GM11168 (cell line): Measurements from ENCODE around the gene CFAP65.

ENCODE experiments used
- in situ Hi-C: fragments of 300-500 bp; cut with MboI; formaldehyde crosslinking; loops from one replicate; pipeline ENCODE4 v1.12.0; 2022; ENCODE audit warnings: low sequenced_read_pairs; ENCODE audit not compliant: unreplicated experiment

Gene CFAP65

DNA sequence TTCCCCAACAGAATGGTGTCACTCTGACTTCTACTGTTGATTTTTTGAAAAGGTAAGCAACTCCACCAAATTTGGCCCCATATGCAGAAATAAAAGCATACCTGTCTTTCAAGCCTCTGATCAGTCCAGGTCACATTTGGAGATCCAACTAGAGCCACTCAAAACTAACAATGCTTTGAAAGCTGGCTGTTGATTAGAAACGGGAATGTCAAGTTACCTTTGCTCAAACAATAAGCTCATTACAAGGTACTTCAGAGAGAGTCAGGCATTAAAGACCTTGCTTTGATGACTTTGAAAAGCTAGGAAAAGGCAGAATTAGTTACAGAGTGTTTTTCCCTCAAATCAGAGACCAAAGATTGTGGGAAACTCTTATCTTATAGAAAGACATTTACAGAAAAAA is 24.2 kb upstream of the CFAP65 start:
- in situ Hi-C loops: no loop called here

DNA sequence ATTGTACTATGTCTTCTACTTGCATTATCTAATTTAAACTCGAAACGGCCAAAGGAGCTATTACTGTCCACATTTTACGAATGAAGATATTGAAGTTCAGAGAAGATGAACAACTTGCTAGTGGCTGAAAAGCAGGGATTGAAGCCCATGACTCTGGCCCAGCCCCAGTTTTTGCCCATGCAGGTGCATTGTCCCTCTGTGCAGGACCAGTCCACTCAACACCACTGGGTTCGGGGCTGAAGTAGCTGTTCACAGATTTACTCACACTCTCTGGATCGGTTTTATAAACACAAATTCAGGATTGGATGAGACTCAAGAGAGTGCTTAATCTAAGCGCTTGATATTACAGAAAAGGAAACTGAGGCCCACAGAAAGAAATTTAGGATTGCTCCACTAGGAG is 20.8 kb upstream of the CFAP65 start:
- in situ Hi-C loops: no loop called here

DNA sequence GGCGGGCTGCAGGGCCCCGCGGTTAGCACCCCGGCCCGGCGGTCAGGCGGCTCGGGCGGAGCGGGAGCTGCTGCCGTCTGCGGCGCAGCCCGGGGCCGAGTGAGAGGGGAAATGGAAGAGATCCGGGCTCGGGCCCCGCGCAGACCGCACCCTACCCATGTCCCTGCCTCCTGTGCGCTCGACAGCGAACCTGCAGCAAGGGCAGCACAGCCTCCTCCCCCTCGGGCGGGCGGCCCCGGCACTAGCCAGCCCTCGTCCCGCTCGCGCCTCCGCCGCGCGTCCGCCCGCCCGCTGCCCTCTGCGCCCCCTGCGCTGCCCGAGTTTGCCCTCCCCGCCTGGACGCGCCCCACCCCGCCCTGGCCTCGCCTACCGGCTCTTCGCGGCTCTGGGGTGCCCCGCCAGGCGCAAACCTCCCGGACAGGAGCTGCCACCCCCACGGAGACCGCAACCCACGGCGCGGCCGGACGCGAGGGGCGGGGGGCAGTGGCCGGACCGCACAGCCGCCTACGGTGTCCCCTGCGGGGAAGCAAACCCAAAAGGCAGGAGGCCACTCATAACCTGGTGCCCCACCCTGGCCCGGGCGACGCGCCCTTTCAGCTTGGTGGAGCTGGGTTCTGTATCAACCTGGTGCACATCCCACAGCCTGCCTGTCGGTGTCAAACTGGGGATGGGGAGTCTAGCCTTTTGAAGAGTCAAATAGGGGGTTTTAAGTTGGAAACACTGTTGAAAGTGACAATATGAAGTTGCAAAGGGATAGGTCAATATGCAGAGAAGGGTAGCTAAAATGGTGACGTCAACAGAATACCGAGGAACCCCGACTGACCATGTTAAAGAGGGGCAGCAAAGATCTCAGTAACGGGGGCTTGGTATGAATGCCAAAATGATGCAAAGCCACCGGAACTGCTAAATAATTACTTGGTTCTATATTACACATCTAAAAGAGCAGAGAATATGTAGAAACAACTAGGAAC is 19.8 kb upstream of the CFAP65 start, which contains the start of gene IHH:
TSS of gene IHH (minus strand) at position 101 of the 971 bp plus-strand sequence. CDS start 454 bp downstream, outside the sequence.
- in situ Hi-C loops: no loop called here

DNA sequence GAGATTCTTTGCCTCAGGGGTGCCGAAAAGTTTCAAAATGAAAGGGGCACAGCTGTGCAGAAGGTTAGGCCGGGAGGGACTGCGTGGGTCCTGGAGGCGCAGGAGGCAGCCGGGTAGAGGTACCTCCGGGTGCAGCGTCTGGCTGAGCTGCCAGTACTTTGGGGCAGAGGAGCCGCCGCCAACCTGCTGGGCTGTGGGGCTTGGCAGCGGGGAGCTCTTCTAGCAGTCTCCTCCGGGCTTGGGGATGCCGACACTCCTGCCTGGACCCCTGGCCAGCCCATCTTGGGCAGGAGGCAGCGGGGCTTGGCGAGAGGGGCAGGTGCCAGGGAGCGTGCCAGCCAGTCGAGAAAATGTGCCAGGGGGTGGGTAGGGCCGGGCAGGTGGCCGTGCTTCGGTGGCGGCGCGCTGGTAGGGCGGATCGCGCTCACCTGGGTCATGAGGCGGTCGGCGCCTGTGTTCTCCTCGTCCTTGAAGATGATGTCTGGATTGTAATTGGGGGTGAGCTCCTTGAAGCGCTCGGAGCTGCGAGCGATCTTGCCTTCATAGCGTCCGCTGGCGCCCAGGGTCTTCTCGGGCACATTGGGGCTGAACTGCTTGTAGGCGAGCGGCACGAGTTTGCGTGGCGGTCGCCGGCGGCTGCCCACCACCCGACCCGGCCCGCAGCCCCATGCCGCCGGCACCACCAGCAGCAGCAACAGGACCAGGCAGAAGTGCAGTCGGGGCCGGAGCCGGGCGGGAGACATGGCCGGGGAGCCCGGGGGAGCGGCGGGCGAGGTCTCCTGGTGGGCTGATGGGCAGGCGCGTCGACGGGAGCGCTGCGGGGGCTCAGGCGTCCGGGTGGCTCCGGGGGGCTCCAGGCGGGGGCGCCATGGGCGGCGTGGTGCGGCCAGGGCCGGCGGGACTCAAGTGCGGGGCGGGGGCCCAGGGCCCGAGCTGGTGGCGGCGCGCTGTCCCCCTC is 18.7 kb upstream of the CFAP65 start:
- in situ Hi-C loops: loop anchor here (5.0 to 10.0 kb wide), 2 partner anchors 55 to 87 kb away; no protein-coding TSS in a partner anchor

DNA sequence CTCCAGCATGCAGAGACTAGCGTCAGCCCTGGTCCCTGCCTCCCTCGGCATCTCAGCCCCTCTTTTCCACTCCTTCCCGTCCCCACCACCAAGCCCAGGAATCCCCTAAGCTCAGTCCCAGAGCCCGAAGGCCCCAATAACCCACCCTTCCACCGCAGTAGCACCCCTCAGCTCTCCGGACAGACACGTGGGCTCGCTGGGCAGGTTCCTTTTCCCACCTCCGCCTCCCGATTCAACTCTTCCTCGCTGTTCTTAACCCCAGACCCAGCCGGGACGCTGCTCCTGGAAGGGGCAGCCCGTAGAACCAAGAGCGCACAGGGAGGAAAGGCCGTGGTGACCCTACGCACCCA is 18.0 kb upstream of the CFAP65 start:
- in situ Hi-C loops: loop anchor here (5.0 to 10.0 kb wide), 2 partner anchors 55 to 88 kb away; no protein-coding TSS in a partner anchor

DNA sequence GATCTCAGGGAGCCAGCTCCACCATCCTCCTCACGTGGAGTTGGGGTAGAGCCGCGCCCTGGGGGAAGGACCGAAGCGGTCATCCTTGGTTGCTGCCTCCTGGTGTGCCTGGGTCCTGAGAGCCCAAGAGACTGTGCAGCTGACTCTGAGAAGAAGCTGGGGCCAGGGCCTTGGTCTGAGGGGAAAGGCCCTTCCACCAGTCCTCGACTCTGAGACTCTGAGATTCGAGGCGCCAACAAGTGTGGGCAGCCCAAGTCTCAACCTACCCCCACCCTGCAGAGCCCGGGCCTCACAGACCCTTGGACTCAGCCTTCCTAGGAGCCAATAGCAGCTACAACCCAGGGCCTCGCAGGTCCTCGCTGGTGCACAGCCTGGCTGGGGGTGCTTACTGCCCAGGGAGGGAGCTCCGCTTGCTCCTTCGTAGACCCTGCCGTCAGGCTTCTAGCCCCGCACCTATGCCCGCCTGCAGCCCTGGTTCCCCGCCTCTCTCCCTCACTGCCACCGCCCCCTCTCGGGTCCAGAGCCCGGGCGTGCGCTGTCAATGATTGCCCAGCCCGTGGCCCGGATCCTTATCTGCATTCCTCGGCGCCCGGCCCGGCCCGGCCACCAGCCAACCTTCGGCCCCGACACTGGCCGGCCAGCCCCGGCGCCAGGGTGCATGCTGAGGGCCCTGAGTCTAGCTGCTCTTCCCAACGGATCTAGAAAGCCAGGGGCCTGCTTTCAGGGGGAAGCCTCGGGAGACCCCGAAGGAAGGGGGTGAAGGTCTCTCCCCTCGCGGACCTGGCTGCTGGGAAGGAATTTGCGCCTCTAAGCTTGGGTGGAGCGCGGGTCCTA is 17.4 kb upstream of the CFAP65 start:
- in situ Hi-C loops: loop anchor here (5.0 to 10.0 kb wide), 2 partner anchors 56 to 89 kb away; no protein-coding TSS in a partner anchor

DNA sequence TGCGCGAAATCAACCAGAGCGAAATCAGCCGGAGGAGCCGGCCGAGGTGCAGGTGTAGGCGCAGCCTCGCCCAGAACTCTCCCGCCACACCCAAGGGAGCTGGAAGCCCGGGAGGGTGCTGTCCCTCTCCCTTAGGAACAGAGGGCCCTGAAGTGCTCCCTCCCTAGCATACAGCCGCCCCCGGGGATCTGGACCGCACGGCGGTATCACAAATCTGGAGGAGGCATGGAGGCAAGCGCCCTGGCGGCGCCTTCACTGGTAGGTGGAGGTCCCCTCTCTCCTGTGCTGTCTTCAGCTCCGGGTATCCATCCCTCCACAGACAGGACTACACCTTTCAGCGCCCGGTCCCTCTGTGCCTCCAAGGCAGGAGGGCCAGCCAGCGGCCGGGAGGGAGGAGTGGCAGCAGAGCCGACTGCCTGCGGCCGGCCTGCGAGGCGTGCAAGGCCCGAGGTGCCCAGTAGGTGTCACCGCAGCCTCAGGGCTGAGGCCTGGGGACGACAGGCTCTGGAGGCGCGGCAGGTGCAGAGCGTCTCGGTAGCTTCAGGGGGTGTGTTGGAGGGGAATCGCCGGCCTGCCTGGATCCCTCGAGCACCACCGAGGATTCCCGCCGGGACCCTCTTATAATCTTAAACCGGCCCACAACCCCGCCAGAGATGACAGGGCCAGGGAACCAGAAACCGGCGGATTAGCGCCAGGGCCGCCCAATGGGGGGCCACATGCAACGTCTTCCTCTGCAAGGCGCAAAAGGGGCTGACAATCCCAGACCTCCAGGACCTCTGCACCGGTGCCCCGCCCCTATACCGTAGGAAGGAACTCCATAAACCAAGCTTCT is 16.6 kb upstream of the CFAP65 start:
- in situ Hi-C loops: loop anchor here (5.0 to 10.0 kb wide), 2 partner anchors 57 to 89 kb away; no protein-coding TSS in a partner anchor

DNA sequence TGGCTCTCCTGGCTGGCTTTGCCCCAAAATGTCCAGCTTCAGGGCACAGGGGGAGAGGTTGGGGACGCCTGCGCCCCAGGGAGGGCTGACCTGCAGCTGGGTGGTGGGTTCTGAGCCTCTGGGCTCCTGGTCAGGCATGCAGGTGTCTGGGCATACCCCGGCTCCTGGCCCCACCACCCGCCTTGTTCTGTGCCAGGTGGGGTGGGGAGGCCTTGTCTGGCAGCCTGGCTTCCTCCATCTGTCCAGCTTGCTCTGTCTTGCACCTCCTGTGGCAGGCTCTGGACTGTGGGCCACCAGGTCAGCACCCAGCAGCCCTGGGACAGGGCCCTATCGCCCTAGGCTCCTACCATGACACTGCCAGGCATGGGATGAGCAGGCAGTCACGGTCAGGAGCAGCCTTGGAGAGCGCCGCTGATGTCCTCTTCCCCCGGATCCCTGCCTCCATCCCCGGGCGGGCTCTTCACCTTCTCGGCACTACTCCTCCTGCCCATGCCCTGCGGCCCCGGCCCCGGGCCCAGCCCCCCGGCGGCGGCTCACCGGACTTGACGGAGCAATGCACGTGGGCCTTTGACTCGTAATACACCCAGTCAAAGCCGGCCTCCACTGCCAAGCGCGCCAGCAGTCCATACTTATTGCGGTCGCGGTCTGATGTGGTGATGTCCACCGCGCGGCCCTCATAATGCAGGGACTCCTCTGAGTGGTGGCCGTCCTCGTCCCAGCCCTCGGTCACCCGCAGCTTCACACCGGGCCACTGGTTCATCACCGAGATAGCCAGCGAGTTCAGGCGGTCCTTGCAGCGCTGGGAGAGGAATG is 15.8 kb upstream of the CFAP65 start:
- in situ Hi-C loops: loop anchor here (5.0 to 10.0 kb wide), 2 partner anchors 58 to 90 kb away; no protein-coding TSS in a partner anchor

DNA sequence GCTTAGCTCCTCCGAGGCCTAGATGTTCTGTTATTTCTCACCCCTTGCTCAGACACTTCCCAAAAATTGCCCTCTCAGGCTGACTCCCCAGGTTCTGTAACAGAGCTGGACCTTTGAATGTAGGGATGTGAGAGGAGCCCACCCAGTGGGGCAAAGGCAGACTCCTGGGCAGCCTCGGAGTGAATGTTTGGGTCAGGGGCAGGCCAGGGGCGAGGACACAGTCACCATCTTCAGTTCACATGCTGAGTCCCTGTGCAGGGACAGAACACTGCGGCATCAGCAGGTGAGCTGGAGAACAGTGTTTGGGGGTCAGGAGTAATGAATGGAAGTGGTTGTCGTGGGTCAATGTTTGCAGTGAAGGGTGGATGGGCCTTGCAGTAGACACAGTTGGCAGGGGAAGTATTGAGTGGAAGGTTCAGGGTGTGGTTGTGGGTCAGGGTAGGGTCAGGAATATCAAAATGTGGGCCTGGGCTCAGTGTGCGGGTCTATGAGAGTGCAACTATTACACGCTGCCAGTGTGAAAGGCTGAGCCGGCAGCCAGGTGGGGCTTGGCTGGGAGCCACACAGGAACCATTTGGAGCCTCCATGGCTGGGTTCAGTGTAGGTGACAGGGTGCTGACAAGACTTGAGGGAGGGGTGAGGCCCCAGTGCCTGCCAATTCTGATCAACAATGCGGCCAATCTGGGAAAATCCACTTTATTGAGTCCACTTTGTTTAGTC is 15.0 kb upstream of the CFAP65 start:
- in situ Hi-C loops: loop anchor here (5.0 to 10.0 kb wide), 2 partner anchors 58 to 91 kb away; no protein-coding TSS in a partner anchor

DNA sequence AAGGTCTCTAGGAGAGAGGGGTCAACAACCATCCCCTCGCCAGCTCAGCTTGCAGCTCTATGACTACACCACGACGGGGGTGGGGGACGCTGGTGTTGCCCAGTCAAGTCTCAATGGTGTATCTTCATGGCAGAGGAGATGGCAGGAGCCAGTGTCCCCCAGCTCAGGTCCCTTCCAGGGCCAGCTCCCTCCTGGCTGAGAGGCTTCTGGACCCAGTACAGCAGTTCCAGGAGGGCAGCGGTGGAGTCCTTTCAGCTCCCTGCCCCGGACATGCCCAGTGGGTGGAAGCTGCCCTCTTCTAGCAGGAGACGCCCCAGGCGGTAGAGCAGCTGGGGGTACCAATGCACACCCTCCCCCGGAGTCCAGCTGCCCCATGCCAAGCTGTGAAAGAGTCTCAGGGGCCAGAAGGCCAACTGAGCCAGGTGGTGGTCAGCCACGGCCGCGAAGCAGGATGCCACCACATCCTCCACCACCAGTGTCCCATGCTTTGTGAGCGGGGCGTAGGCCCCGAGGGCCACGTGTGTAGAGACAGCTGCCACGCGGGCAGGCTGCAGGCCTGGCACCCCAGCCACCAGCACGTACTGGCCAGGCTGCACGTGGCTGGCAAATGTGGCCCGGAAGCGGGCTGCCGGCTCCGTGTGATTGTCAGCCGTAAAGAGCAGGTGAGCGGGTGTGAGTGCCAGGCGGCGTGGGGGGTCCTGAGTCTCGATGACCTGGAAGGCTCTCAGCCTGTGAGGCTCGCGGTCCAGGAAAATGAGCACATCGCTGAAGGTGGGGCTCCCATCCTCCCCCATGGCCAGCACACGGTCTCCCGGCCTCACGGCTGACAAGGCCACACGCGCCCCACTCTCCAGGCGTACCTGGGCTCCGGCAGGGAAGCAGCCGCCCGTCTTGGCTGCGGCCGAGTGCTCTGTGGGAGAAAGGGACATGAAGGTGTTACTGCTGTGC is 13.9 kb upstream of the CFAP65 start:
- in situ Hi-C loops: loop anchor here (5.0 to 10.0 kb wide), 2 partner anchors 60 to 92 kb away; no protein-coding TSS in a partner anchor

DNA sequence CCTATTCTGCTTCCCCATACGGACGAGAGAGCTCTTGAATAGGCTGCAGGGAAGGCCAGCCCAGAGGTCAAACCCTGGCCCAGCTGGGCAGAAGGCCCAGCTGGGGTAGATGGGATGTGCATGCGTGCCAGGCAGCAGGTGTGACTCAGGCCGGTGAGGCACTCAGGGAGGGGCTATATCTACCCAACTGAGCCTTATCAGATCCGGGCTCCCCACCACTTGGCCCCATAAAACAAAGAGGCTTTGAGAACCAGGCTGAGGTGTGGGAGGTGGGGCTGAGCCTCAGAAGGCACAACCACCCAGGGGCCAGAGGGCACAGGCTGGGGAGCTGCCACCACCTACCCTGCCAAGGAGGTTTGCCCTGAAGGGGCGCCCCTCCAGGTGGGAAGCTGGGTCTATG is 8.0 kb upstream of the CFAP65 start:
- in situ Hi-C loops: no loop called here

DNA sequence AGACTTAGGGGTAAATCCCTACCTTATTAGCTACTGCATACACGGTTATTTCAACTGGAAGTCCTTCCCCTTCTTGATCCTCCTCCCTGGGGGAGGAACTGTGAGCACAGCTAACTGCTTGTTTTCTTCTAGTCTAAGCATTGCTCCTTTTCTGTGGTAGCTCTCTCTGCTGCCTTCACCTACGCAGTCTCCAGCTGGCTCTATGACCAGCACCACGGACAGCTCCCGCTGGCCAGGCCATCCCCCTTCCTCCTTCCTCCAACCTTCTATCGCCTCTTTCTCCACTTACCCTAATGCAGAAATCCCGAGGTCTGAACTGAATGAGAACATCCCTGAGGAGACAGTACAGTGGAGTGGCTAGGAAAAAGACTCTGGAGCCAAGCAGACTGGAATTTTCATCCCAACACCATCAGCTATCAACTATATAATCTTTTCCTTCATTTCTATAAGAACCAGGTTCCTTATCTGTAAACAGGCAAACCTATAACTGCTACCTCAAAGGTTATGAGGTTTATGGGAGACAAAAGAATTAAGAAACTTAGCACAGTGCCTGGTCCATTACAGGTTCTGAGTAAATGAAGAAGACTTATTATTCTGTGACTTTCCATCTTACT is 4.7 kb upstream of the CFAP65 start:
- in situ Hi-C loops: no loop called here

DNA sequence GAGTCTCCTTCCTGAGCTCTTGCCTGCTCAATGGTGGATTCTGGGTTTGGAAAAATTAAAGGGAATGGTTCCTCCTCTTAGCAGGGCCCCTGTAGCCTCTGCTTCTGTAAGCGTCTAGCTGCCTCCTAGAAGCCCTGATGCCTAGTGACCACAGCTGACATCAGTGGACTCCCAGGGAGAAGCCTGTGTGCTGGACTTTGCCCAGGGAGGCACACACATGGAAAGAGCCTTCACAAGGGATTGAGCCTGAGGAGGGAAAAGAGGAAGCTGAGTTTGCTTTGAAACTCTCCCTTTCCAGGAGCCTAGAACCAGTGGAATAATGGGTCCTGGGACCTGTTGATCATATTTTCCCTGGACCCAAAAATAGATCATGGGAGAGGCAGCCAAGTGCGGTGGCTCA is 1.4 kb upstream of the CFAP65 start:
- in situ Hi-C loops: no loop called here

DNA sequence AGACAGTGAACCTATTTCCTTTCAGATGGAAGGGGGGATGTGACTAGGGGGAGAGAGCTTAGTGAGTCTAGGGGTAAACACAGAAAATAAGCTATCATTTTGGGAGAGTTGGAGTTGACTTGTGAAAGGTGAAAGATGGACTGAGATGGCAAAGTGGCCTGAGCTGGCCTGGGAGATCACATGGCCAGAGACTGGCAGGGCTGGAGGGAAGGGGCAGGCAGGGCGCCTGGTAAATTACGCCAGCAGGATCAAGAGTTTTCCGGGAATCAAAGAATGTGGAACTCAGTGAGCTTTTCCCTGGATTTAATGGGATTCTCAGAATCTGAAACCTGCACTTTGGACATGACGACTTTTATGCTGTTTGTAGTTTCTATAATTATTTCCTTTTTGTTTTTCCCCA is 841 bp upstream of the CFAP65 start:
- in situ Hi-C loops: no loop called here

DNA sequence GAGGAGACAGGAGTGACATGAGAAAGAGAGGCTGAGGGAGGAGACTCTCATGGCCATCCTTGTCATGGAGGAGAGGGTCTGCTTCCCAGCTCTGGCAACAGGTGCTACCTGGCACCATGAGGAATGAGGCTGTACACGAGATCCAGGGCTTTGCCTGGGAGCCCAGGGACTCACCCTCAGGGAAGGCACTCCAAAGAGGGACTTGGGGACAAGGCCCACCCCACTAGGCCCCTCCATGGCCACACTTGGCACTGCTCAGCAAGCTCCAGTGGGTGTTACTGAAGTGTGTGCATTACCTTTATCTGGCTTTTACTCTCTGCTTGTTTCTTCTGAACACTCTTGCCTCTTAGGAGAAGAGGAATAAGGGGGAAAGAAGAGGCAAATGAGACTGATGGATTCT is 2.7 kb downstream of the CFAP65 start:
- in situ Hi-C loops: no loop called here
